HG02852 (cell line): Measurements from ENCODE around the gene DLEC1.
"Not testable (repeated sequence)": the region's sequence is repeated elsewhere in the genome, so short reads cannot be mapped to it uniquely, and the experiment has no call there.

Source experiments
- ATAC-seq: cut with Tn5 transposase; IDR thresholded peaks from one replicate; pipeline ENCODE4 v1.9.1; 2021; ENCODE audit warnings: mild to moderate bottlenecking, moderate library complexity; ENCODE audit not compliant: unreplicated experiment

The DLEC1 gene

GRCh38 chr3:38119821-38120692 lies 81.0 kb downstream of the DLEC1 start:
- no peak for ATAC-seq

- no peak for ATAC-seq
These were observed 81.9 kb downstream of the DLEC1 start for GRCh38 chr3:38120693-38121450.

DNA sequence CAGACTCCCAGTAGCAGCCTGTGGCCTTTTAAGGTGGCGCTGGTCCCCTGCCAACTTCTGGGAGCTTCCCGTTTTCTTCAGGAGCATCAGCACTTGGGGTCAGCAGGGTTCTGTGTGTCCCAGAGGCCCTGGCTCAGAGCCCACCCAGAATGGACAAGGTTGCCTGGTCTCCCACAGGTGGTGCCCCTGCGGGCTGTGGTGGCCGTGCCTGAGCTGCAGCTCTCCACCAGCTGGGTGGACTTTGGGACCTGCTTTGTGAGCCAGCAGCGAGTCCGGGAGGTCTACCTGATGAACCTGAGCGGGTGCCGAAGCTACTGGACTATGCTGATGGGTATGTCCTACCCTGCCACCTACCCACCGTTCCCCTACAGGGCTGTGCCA lies 82.4 kb downstream of the DLEC1 start:
- no peak for ATAC-seq

DNA sequence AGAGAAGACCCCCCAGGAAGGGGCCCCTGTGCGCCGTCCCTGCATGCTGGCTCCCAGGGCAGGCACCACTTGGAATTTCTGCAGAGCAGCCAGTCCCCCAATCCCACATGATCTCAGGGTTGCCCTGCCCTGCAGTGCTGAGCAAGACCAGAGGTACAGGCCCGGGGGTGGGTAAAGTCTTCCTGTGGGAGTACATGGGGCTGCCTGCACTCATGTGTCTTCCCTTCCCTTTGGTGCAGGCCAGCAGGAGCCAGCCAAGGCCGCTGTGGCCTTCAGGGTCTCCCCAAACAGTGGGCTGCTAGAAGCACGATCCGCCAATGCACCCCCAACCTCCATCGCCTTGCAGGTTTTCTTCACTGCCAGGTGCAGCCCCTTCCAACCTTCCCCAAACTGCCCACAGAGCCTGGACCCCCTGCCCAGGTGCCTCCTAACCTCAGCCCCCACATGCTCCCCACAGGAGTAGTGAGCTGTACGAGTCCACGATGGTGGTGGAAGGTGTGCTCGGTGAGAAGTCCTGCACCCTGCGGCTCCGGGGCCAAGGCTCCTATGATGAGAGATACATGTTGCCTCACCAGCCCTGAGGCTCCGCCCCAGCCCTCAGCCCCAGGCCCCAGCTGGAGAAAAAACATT lies 82.9 kb downstream of the DLEC1 start:
- ATAC-seq: no peak

GRCh38 chr3:38122712-38123290 lies 83.8 kb downstream of the DLEC1 start:
- ATAC-seq: no peak

GRCh38 chr3:38124324-38125122 lies 85.5 kb downstream of the DLEC1 start:
- no peak for ATAC-seq

- ATAC-seq: no peak
These were observed 86.5 kb downstream of the DLEC1 start for GRCh38 chr3:38125305-38126120.

- no peak for ATAC-seq
These were observed 87.3 kb downstream of the DLEC1 start for GRCh38 chr3:38126121-38126892.

- ATAC-seq: no peak
These were observed 88.7 kb downstream of the DLEC1 start for GRCh38 chr3:38127611-38128302.

GRCh38 chr3:38128303-38128655 lies 89.3 kb downstream of the DLEC1 start:
- no peak for ATAC-seq

DNA sequence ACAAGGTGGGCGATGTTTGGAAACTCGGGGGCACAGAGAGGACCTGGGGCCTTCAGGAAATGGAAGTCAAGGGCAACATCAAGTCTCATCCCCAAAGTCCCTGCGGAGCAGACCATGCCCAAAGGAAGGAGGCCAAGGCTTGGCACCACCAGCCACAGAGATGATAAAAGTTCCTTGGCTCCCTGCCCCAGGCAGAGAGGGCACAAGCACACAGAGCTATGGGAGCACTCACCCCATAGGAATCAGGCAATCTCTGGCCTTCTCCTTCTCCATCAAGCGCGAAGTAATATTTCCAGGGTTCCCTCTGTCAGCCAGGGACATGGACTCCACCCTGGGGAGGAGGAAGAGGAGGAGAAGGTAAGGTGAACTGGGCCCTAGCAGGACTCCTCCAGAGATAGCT lies 90.0 kb downstream of the DLEC1 start:
- no peak for ATAC-seq

DNA sequence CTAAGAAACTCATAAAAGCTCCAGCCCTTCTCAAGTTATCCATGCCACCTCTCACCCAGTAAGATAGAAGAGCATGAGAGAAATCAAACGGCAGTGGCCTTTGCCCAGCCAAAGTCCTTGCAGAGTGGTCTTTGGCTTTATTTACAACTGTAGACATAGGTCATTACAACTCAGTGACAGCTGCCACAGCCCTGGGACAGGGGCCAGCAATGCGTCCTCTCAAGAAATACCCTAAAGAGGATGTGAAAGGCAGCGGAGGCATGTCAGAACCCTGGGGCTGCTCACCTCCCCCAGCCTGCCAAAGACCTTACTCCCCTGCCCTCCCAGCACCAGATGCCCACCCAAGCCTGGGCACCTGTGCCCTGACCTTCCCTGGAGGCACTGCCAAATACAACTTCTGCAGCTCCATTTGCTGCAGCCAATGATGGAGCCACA lies 91.6 kb downstream of the DLEC1 start:
- no peak for ATAC-seq

DNA sequence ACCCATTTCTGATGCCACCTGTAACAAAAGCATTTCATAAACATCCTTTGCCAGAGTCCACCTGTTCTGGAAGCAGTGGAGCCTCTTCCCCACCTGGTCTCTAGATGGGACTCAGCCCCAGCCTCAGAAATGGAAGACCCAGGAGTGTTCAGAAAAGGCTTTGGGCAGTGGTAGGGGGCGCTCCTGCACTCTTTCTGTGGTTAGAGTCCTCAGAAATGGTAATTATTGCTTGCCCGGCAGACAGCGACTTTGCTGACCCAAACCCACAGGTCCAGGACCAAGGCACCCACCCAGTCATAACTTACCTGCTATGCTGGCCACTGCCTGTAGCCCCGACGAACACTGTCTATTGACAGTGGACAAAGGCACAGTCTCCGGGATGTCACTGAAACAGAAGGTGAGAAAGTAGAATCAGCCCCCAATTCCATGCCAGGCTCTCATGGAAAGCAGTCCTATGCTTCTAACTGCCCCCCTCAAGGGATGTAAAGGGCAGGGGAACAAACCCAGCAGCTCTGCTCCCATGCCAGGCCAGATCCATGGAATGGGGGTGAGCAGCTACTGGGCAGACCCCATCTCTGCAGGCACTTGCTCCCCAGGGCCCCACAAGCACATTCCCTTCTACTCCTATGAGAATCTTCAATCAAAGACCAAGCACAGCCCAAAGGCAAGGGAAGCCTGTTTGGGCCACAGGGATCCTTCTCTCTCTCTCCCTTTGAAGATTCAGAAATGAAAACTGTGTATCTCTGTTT lies 92.8 kb downstream of the DLEC1 start:
- no peak for ATAC-seq

- ATAC-seq: no peak
These were observed 94.2 kb downstream of the DLEC1 start for GRCh38 chr3:38133209-38133556.

GRCh38 chr3:38133557-38134405 lies 94.8 kb downstream of the DLEC1 start:
- ATAC-seq: no peak

DNA sequence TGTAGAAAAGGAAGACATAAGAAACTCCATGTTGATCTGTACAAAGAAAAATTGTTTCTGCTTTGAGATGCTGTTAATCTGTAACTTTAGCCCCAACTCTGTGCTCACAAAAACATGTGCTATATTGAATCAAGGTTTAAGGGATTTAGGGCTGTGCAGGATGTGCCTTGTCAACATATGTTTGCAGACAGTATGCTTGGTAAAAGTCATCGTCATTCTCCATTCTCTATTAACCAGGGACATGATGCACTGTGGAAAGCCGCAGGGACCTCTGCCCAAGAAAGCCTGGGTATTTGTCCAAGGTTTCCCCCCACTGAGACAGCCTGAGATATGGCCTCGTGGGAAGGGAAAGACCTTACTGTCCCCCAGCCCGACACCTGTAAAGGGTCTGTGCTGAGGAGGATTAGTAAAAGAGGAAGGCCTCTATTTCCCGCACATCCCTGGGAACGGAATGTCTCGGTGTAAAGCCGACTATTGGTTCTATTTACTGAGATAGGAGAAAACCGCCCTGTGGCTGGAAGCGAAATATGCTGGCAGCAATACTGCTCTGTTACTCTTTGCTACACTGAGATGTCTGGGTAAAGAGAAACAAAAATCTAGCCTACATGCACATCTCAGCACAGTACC lies 95.6 kb downstream of the DLEC1 start:
- not testable (repeated sequence) for ATAC-seq
